GM19328 (cell line): Measurements from ENCODE around the gene CTNNAL1.

ENCODE experiments used
- ATAC-seq: cut with Tn5 transposase; IDR thresholded peaks from one replicate; pipeline ENCODE4 v1.9.1; 2021; ENCODE audit warnings: mild to moderate bottlenecking, moderate library complexity; ENCODE audit not compliant: unreplicated experiment

The CTNNAL1 gene

DNA sequence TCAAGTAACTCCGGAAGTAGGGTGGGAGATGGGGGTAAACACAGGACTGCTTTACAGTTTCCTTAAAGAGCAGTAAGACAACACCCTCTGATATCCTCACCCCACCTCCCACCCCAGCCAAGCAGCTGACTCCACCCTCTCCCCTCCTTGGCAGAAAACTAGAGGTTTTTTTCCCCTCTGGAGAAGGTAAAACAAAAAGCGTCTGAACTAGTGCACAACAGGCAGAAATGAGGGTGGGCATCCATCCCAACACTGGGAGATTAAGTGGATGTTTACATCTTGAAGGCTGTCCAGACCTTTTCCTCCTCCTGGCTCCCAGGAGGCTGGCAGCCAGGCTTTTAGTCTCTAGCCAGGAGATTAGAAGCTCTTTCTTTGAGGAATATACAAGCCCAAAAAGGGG, 13.9 kb upstream of the CTNNAL1 start:
- no peak for ATAC-seq

DNA sequence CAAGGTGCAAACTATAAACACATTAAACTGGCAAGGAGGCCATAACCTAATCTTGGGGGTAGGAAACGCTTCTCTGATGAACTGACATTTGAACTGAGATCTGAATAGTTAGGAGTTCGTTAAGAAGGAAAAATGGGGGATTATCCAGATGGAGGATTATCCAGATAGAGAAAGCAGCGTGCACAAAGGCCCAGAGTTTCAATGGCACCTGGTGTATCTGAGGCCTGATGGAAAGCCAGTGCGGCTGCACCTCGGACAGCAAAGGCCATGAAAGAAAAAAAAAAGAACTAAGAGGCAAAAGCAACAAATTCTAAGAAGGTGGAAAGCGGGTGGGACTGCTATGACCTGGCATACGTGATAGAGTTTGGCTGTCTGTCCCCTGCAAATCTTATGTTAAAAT, 13.0 kb upstream of the CTNNAL1 start:
- no peak for ATAC-seq

DNA sequence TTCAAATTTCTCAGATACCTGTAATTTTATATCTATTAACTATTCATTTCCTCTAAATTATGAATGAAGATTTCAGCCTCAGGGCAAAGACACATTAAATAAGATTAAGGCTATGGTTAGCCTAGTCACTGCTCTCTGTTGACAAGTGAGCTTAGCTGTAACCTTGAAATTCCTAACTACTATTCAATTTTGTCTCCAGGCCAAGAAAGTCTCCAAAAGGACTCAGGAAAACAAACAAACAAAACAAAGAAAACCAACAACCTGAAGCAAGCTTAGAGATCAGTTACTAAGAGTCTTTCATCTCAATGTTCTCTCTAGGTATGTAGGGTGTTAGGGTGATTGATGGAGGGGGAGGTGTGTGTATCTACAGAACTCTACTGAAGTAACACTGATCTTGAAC, 9.6 kb upstream of the CTNNAL1 start:
- ATAC-seq: no peak

DNA sequence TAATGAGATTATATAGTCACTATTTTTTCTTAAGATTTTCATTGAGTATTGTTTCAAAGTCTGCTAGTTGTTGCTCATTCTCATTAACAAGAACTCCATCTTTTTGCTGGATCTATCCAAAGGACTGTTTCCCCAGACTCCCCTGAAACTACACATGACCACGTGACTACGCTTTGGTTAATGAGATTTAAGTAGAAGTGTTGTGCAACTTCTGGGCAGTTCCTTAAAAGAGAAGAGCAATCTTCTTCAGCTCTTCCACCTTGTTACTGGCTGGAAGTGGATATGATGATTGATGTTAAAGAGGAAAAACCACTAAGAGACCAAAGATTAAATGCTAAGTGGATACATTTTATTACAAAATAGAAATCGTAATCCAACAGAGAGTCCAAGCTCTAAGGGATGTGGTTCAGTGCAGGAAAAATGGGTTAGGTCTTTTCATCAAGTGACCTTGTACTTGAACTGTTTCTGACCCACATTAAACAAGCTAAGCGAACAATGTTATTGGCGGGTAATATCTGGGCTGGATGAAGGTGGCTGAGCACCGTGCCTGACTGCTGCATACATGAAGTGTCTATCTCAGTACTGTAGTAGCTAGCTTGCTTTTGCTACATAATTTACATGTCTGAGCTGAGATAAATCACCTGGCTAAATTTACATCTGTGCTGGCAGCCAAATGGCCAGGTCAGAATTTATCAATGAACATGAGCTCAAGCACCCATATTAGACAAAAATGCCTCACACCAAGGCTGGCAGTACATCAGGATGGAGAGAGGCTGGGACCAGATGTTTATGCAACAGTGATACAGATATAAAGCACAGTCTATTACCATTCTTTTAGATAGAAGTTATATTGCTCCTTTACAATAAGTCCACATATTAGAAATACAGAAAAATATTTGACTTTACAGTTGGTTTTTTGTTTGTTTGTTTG, 7.5 kb upstream of the CTNNAL1 start:
- ATAC-seq: no peak

DNA sequence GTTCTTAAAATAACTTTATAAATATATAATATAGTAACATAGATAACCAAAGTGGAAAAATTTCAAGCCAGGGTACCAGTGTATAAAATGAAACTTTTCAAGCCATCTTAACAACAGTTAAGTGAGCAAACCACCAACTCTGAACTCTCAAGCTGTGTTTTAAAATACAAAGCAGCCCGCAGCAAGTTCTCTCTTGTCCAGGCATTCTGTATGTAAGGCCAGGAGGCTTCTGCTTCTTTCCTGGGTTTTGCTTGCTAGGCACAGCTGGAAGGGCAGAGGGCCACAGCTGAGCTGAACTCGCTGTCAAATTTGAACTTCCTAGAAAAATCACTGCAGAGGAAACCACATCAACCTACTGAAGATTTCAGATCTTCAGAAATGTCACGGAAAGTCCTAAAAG, 6.8 kb upstream of the CTNNAL1 start:
- ATAC-seq: no peak

DNA sequence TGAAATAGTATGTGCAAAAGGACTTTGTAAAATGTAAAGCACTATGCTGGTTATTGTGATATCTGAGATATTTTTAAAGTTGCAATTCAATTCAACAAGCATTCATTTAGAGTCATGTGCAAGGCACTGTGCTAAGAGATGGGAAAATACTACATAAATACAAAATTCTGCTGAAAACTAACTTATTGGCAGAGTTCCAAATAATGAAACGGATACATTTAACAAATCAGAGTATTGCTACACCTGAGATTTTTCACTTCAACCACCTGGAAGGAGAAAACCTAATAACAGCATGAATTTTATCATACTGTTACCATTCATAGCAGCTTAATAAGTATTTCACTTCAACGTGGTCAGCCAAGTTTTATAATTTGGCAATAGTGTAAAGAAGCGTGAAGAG, 6.1 kb upstream of the CTNNAL1 start:
- no peak for ATAC-seq

DNA sequence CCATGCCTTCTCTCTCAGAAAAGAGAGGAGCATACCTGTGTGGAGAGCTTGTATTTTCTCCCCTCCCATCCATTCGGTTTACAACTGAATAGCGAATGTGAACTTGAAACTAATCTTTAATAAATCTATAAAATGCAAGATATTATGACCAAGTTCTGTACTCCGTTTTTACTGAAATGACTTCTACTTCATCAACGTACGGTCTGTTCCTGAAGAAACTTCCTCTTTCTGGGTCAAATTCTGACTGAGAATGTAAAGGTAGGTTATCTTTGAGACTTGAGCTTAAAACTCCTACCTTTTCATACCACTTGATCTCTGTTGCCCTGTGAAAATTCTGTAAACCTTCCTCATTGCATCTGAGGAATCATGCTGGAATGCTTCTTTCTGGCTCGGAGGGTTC, 4.2 kb upstream of the CTNNAL1 start:
- peak; percentile 30 for ATAC-seq

DNA sequence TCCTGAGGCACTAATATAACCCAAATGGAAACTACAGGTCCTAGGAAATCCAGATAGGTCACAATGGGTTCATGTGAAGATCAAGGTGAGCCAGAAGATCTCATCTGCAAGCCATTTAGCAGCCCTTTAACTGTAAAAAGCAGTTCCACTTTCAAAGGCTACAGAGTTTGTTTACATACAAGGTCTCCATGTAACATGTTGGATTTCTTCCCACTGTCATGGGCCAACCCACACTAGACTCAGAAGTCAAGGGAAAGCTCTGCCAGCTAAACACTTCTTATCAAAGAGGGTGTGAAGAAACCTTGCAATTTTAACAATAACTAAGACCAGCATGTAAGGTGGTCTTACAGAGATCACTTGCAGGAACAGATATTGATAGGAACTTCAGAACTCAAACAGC, 3.8 kb upstream of the CTNNAL1 start:
- ATAC-seq: no peak

DNA sequence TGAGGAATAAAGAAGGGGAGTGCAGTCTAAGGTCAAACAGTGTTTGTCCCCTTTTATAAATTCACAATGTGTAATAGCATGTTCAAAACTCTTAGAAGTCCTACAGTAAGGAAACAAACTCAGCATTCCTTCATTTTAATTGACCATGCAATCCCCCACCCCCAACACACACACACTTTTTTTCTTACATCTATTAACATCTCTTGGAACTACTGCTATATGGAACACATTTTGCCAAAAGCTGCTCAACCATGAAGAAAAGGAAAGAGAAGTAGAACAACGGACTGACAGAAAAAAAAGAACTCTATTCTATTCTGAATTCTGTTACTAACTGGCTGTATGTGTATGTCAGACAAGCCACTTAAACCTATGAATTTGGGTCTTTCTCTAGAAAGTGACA, 2.8 kb upstream of the CTNNAL1 start:
- no peak for ATAC-seq

DNA sequence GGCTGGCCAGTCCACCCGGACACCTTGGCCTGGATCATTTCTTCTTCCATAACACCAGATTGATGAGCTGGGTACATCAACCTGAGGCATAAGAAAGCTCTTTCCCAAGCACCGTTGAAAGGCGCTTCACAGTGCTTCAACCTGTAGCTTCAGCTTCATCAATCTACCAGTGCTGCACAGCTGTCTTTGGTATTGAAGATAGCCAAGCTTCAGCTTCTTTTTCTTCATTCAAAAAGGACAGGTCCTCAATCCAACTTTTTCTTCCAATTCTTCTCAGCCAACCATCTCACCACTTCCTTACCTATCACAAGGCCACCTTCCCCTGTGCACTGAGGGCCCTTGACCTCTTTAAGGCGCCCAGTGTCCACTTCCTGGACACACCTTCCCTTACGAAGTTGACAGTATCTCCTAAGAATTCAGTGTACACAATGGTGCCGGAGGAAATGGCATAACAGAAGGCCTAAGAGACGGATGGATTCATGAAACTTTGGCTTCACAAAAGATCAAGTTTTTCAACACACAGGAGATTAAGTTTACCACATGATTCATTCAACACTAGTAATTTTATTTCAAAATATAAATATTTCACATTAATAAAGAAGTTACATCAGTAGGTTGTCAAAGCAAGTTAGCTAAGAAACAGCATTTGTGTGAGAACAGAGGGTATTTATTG, 1.4 kb upstream of the CTNNAL1 start:
- no peak for ATAC-seq

DNA sequence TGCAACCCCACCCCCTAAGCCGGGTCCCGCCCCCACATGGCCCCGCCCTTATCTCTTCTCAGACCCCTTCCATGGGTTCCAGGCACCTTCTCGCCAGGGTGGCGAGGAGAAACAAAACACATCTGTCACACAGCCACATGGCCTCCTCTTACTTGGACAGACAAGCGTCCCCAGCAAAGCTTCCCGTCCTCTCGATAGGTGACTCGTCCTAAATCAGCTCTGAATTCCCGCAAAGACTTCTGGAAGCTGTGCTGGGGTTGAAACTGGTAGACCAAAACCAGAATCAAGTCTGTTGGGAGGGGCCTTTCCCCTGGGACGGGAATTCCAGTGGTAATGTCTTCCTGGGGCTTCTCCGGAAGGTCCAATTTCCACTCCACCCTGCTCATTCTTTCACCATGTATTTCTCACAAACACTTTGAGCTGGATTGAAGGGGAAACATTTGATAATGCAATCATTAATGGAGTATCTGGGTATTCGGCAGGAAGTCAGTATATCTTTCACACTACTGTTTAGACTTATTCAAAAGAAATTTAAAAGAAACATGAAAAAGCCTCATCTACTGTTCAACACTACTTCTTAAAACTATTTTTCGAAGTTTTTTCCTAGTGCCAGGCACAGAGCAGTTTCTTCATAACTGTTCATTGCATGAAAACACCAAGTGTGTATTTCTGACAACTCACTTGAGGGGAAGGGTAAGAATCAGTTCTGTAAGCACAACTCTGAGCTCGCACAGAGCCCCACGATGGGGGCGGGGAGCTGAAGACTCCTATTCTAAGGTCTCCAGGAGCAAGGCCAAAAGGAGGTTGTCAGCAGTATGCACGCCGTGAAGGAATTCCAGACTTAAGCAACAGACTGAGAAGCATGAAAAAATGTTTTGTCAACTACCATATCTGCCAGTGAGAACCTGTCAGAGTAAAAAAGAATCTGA, 644 bp upstream of the CTNNAL1 start:
- ATAC-seq: no peak

DNA sequence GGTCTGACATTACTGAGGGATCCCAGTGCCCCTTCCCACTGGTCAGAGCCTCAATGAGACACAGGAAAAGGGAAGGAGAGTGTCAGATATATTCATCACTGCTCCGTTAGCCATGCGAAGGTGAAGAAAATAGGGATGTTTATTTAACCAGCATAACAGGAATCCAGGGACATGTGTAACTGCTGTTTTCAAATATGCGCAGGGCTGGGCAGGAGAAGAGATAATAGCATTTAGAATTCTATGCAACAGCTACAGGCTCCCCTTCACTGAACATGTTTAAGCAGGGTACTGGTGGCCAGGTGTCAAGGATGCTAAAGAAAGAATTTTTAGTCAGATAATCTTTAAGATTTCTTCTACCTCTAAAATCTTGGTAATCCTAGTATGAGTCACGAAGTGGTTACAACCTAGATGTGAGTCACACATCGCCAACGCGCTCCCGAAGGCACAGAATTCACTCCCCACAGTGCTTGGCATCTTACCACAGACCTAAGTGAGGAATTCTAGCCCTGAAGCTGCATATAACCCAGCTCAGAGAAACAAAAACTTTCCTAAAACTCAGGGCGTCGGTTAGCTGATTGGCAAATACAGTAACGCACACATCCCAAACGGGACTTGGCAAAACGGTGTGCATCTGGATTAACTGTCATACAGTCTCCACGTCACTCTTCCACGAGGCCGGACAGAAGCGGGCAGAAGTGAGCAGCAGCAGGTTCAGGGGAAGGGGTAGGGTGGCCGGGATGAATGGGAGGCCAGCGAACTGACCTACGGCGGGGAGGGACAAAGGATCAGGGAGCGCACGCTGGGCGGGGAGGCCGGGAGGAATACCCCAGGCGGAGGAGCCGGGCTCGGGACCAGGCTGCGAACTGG, 1.1 kb downstream of the CTNNAL1 start:
- ATAC-seq: peak; percentile 17

DNA sequence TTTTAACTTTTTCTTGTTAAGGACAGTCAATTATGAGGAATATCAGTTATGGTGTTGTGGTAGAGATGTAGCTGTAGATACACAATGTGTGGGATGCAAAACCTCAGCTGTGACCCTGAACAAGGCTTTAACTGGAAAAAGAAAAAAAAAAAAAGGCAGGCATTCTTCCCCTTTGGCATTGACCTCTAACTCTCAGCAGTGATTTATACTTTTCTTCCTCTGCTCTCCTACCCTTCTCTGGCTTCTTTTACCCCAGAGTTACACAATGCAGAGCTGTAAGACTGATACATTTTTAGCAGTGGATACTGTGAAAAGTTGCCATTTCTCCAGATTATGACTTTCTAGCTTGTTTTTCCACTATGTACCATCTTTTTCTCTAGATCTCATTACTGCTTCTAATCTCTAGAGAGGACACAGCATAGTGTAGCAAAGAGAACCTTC, 2.0 kb downstream of the CTNNAL1 start:
- no peak for ATAC-seq

DNA sequence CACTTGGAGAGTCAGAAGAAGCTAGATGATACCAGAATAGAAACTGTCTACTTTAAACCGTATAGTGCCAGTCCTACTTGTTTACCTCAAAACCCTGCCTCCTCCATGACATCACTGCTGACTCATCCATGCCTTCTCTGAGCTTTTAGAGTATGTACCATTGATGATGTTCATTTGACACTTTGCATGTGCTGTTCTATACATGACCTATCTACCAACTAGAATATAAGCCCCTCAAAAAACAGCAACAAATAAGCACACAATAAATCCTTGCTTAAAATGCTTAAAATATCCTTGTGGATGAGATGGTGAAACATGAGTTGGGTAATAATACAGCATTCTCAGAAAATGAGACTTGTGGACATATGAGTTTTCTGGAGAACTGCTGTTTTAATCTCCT, 2.6 kb downstream of the CTNNAL1 start:
- ATAC-seq: no peak

DNA sequence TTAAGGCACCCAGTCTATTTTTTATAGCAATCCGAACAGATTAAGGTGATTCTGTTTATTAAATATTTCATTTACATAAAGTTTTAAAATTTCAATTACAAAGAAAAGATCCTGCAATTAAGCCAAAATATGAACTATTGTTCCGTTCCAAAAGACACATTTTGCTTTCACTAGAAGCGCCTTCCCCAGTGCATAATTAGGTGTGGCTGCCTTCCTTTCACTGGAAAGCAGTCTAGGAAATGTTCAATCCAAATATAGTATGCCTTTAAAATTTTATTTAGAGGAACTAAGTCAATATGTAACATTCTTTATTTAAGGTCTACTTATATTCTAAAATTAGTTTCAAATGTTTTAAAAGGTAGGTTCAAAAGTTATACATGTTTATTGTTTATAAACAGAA, 7.6 kb downstream of the CTNNAL1 start:
- ATAC-seq: no peak

DNA sequence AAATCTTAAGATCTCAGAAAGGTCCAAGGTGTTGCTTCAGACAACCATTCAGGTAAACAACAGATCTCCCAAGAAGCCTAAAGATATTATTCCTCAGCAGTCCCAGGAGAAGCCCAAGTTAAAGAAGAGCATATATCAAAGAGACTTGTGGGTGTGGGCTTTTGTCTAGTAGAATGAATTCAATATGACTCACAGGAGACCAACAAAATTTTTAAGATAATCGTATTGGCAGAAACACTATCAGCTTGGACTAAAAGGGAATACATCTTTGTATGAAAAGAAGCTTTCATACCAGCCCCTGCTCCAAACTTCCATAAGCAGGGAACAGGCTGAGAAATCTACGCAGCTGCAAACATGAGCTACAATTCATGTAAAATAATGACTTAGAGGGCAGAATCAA, 10.2 kb downstream of the CTNNAL1 start:
- ATAC-seq: no peak

DNA sequence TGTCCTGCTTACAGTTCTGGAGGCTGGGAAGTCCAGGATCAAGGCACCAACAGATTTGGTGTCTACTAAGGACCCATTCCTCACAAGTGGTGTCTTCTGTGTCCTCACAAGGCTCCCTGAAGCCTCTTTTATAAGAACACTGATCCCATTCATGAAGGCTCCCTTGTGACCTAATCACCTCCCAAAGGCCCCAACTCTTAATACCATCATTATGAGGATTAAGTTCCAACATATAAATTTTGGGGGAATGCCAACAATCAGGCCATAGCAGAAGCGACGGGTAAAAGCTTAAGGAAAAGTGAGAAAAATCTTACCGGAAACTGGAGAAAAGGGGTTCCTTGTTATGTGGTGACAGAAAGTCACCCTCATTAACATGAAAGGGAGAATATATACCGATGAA, 11.2 kb downstream of the CTNNAL1 start:
- no peak for ATAC-seq

DNA sequence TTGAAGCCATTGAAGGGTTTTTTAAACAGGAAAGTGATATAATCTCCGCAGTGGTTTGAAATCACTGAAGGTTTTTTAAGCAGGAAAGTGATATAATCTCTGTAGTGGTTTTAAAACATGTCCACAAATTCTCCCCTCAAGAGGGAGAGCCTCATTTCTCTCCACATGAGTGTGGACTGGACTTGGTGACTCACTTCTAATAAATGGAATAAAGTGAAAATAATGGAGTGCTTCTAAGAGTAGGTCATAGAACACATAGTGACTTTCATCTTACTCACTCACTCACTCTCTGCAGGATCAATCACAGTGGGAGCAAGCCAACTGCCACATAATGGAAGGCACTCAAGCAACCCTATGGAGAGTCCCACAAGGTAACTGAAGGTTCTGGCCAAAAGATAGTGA, 12.0 kb downstream of the CTNNAL1 start:
- no peak for ATAC-seq

DNA sequence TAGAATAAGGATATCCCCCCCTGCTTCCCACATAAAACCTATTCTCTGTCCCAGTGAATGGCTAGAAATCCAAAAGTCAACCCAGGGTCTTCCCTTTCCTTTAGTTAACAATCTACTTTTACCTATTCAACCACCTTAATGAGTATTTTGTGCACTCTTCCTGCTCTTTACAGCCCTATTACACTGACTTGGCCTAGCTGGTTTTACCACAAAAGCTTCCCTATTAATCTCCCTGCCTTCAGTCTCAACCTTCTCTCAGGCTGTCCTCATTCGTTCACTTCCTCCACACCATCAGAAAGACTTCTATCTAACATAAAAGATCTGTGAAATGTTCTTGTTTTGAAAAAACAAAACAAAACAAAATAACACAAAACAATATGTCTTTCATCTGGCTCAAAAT, 16.2 kb downstream of the CTNNAL1 start:
- ATAC-seq: no peak

DNA sequence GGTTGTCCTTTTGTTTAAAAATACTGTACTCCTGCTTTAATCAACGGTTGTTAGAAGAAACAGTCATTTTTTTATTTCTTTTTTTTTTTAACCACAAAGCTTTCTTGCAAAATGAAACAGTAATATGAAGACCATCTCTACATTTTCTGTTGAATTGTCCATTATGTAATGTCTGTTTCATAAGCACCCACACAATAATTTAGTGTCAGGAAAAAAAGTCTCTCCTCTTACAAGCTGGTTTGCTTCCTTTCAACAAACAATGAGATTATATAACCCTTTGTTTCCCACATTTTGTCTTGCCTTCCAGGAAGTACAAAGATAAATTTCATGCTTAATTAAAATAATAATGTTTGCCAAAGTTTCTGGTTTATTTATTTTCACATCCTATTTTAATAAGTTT, 16.7 kb downstream of the CTNNAL1 start:
- ATAC-seq: no peak
